SK-N-SH treated with all-trans-retinoic acid at 6 μM for 48 hours (cell line): ENCODE results near the gene SUGCT.

ENCODE experiments used
- ATAC-seq: fragments of 200-7000 bp; cut with Tn5 transposase; 3 replicates; pipeline ENCODE4 v1.9.1; 2020; ENCODE audit warnings: mild to moderate bottlenecking, moderate library complexity
- ARNTL ChIP-seq: fragments of 450-650 bp; formaldehyde crosslinking; IDR thresholded peaks from 2 replicates; pipeline ENCODE4 v1.5.0; 2020; ENCODE audit warnings: low read depth, mild to moderate bottlenecking, moderate library complexity, borderline replicate concordance
- BACH2 ChIP-seq: fragments of 250-450 bp; sonication (Bioruptor Pico); IDR thresholded peaks from 2 replicates; pipeline ENCODE4 v1.9.0; 2021; ENCODE audit warnings: mild to moderate bottlenecking, borderline replicate concordance
- CSDC2 ChIP-seq: fragments of 250-450 bp; sonication (Bioruptor Pico); IDR thresholded peaks from 2 replicates; pipeline ENCODE4 v1.5.0; 2020; ENCODE audit warnings: mild to moderate bottlenecking, moderate library complexity
- ESRRG ChIP-seq: fragments of 250-450 bp; sonication (Bioruptor Pico); IDR thresholded peaks from 2 replicates; pipeline ENCODE4 v1.6.1; 2021; ENCODE audit warnings: mild to moderate bottlenecking
- GLIS3 ChIP-seq: fragments of 250-450 bp; sonication (Bioruptor Pico); IDR thresholded peaks from 2 replicates; pipeline ENCODE4 v1.5.0; 2020; ENCODE audit warnings: mild to moderate bottlenecking, moderate library complexity
- ISL1 ChIP-seq: fragments of 250-450 bp; sonication (Bioruptor Pico); IDR thresholded peaks from 2 replicates; pipeline ENCODE4 v2.1.2; 2022; ENCODE audit warnings: mild to moderate bottlenecking, moderate library complexity
- OSR1 ChIP-seq: fragments of 250-450 bp; sonication (Bioruptor Pico); IDR thresholded peaks from 2 replicates; pipeline ENCODE4 v1.8.0; 2022; ENCODE audit warnings: moderate library complexity, mild to moderate bottlenecking, inconsistent platforms
- PATZ1 ChIP-seq: fragments of 250-450 bp; sonication (Bioruptor Pico); IDR thresholded peaks from 2 replicates; pipeline ENCODE4 v1.8.0; 2020; ENCODE audit warnings: mild to moderate bottlenecking, moderate library complexity, borderline replicate concordance
- PPARA ChIP-seq: fragments of 250-450 bp; sonication (Bioruptor Pico); IDR thresholded peaks from 2 replicates; pipeline ENCODE4 v1.5.0; 2020; ENCODE audit warnings: mild to moderate bottlenecking, borderline replicate concordance
- RARB ChIP-seq: fragments of 250-450 bp; sonication (Bioruptor Pico); IDR thresholded peaks from 2 replicates; pipeline ENCODE4 v1.8.0; 2021; ENCODE audit warnings: mild to moderate bottlenecking, moderate library complexity
- SNAI2 ChIP-seq: fragments of 250-450 bp; sonication (Bioruptor Pico); IDR thresholded peaks from 2 replicates; pipeline ENCODE4 v1.5.0; 2020; ENCODE audit warnings: mild to moderate bottlenecking, moderate library complexity
- TCF4 ChIP-seq: fragments of 250-450 bp; sonication (Bioruptor Pico); IDR thresholded peaks from 2 replicates; pipeline ENCODE4 v1.8.0; 2021; ENCODE audit warnings: mild to moderate bottlenecking, moderate library complexity, borderline replicate concordance
- TOX ChIP-seq: fragments of 250-450 bp; sonication (Bioruptor Pico); IDR thresholded peaks from 2 replicates; pipeline ENCODE4 v1.8.0; 2021; ENCODE audit warnings: mild to moderate bottlenecking, moderate library complexity, borderline replicate concordance
- ZC3H10 ChIP-seq: fragments of 250-450 bp; sonication (Bioruptor Pico); IDR thresholded peaks from 2 replicates; pipeline ENCODE4 v1.5.1; 2021; ENCODE audit warnings: mild to moderate bottlenecking, moderate library complexity
- ZFP3 ChIP-seq: fragments of 250-450 bp; sonication (Bioruptor Pico); IDR thresholded peaks from 2 replicates; pipeline ENCODE4 v1.5.0; 2020; ENCODE audit warnings: mild to moderate bottlenecking, moderate library complexity
- ZFP30 ChIP-seq: fragments of 450-650 bp; formaldehyde crosslinking; IDR thresholded peaks from 2 replicates; pipeline ENCODE4 v1.5.0; 2022; ENCODE audit warnings: mild to moderate bottlenecking, moderate library complexity
- ZNF565 ChIP-seq: fragments of 450-650 bp; formaldehyde crosslinking; conservative IDR thresholded peaks from 2 replicates; pipeline ENCODE4 v1.5.0; 2020; ENCODE audit warnings: low read depth, mild to moderate bottlenecking, moderate library complexity
- ZNF70 ChIP-seq: fragments of 450-650 bp; formaldehyde crosslinking; IDR thresholded peaks from 2 replicates; pipeline ENCODE4 v1.5.0; 2020; ENCODE audit warnings: mild to moderate bottlenecking, moderate library complexity
- ZNF8 ChIP-seq: fragments of 450-650 bp; formaldehyde crosslinking; IDR thresholded peaks from 2 replicates; pipeline ENCODE4 v1.5.0; 2020; ENCODE audit warnings: mild to moderate bottlenecking, moderate library complexity
- TF ChIP-seq, protein P1 (sequence below): fragments of 250-450 bp; sonication (Bioruptor Pico); IDR thresholded peaks from 2 replicates; pipeline ENCODE4 v1.8.0; 2021; ENCODE audit warnings: low read depth, mild to moderate bottlenecking, moderate library complexity, borderline replicate concordance
- TF ChIP-seq, protein P2 (sequence below): fragments of 250-450 bp; sonication (Bioruptor Pico); IDR thresholded peaks from 2 replicates; pipeline ENCODE4 v1.5.1; 2020; ENCODE audit warnings: low read depth, mild to moderate bottlenecking, moderate library complexity
- TF ChIP-seq, protein P3 (sequence below): fragments of 250-450 bp; sonication (Bioruptor Pico); IDR thresholded peaks from 2 replicates; pipeline ENCODE4 v1.5.1; 2021; ENCODE audit warnings: mild to moderate bottlenecking, moderate library complexity

The SUGCT gene

GRCh38 chr7:40546616-40547501 is 412.1 kb downstream of the SUGCT start:
- ATAC-seq, result no peak
- TF ChIP-seq ZFP30 (CRISPR knock-in tag) (no peak), ZFP3 (no peak), TOX (no peak), RARB (CRISPR knock-in tag) (no peak), SNAI2 (no peak), CSDC2 (CRISPR knock-in tag) (no peak), ZNF8 (CRISPR knock-in tag) (no peak), ESRRG (CRISPR knock-in tag) (no peak), ZC3H10 (CRISPR knock-in tag) (no peak)
- TF ChIP-seq, protein P1, sequence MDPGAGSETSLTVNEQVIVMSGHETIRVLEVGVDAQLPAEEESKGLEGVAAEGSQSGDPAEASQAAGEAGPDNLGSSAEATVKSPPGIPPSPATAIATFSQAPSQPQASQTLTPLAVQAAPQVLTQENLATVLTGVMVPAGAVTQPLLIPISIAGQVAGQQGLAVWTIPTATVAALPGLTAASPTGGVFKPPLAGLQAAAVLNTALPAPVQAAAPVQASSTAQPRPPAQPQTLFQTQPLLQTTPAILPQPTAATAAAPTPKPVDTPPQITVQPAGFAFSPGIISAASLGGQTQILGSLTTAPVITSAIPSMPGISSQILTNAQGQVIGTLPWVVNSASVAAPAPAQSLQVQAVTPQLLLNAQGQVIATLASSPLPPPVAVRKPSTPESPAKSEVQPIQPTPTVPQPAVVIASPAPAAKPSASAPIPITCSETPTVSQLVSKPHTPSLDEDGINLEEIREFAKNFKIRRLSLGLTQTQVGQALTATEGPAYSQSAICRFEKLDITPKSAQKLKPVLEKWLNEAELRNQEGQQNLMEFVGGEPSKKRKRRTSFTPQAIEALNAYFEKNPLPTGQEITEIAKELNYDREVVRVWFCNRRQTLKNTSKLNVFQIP (CRISPR knock-in tag), result no peak
- TF ChIP-seq, protein P2, sequence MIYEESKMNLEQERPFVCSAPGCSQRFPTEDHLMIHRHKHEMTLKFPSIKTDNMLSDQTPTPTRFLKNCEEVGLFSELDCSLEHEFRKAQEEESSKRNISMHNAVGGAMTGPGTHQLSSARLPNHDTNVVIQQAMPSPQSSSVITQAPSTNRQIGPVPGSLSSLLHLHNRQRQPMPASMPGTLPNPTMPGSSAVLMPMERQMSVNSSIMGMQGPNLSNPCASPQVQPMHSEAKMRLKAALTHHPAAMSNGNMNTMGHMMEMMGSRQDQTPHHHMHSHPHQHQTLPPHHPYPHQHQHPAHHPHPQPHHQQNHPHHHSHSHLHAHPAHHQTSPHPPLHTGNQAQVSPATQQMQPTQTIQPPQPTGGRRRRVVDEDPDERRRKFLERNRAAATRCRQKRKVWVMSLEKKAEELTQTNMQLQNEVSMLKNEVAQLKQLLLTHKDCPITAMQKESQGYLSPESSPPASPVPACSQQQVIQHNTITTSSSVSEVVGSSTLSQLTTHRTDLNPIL (CRISPR knock-in tag), result no peak

DNA sequence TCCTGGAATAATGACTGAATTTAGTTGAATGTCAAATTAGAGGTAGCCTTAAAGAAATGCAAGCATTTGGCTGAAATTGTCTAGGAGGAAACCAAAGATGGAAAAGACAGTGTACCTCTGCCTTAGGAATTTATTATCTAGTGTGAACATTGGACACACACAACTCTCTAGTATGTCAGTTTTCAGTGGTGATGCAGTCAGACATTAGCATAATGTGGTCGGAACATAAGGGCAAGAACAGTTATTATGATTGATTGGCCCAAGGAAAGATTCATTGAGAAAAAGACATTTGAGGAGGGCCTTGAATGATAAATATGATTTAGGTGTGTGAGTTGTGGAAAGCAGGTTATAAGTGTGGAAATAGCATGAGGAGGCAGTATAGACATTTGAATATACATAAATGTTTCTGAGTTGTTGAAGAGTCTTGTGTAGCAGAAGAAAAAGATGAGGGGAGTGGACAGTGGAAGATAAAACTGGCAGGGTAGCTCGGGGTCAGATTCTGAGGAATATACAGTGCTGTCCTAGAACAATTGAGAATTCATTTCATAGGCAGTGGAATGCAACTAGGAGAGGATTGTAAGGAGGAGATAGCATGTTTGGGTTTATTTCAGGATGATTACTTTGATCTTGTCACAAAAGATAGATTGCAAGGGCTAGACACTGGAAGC is 414.7 kb downstream of the SUGCT start:
- peak; percentile 54; the same call in 1 of the 2 replicates for TF ChIP-seq ZNF70 (CRISPR knock-in tag)
- TF ChIP-seq, protein P3, sequence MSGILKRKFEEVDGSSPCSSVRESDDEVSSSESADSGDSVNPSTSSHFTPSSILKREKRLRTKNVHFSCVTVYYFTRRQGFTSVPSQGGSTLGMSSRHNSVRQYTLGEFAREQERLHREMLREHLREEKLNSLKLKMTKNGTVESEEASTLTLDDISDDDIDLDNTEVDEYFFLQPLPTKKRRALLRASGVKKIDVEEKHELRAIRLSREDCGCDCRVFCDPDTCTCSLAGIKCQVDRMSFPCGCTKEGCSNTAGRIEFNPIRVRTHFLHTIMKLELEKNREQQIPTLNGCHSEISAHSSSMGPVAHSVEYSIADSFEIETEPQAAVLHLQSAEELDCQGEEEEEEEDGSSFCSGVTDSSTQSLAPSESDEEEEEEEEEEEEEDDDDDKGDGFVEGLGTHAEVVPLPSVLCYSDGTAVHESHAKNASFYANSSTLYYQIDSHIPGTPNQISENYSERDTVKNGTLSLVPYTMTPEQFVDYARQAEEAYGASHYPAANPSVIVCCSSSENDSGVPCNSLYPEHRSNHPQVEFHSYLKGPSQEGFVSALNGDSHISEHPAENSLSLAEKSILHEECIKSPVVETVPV (CRISPR knock-in tag), result no peak
- ATAC-seq, result no peak

DNA sequence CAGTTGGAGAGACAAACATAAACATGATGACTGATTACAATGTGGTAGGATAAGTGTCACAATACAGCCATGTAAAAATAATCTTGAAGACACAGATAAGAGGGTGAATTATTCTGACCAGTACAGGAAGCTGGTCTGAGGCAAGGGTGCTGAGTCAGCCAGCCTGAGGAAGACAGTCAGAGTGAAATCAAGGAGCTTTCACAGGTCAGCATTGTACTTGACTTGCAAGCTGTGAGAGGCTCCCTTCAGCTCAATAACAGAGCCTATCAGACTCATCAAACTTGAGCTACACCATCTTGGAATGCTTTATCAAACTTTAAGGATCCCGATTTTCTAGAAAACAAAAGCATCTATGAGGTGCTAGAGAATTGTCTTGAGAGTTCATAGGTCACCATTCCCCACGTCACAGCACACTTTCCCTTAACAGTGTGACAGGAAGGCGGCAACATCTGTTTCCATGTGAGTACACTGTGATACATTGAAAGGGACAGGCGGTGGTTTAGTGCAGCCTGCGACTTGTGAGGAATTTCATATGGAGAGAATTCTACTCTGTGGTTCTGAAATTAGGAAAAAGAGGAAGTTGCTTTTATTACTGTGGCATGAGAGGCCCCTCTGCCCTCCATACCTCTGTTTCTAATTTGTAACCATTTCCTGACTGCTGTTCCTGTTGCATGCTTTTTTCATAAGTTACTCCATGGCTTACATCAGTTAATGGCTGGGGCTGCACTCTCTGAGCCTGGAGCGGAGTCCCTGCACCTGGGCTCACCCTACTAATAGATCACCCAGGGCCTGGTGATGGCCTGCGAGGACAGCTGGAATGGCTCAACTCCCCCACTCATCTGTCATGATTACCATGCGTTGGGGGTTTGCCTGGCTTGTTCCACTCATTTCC is 417.1 kb downstream of the SUGCT start:
- ATAC-seq, result peak; percentile 83
- no peak for TF ChIP-seq GLIS3 (CRISPR knock-in tag)
- TF ChIP-seq, protein P1 (CRISPR knock-in tag), result no peak
- no peak for TF ChIP-seq CSDC2 (CRISPR knock-in tag)
- TF ChIP-seq, protein P2 (CRISPR knock-in tag), result no peak
- no peak for TF ChIP-seq ZFP3
- peak; percentile 56; the same call in 1 of the 2 replicates for TF ChIP-seq ZNF8 (CRISPR knock-in tag)
- TF ChIP-seq BACH2 (CRISPR knock-in tag), result no peak
- peak; percentile 48 for TF ChIP-seq TOX
- no peak for TF ChIP-seq ZFP30 (CRISPR knock-in tag)
- TF ChIP-seq ZNF70 (CRISPR knock-in tag), result peak; percentile 52
- TF ChIP-seq PATZ1, result no peak
- TF ChIP-seq ZNF565, result 0 out of 2 replicates have a peak, but pooled peaks have one; percentile 40
- TF ChIP-seq, protein P3 (CRISPR knock-in tag), result no peak; the same call in 1 of the 2 replicates
- TF ChIP-seq RARB (CRISPR knock-in tag), result no peak; the same call in 1 of the 2 replicates
- no peak for TF ChIP-seq ESRRG (CRISPR knock-in tag)
- 0 out of 2 replicates have a peak, but pooled peaks have one; percentile 66 for TF ChIP-seq PPARA (CRISPR knock-in tag)
- TF ChIP-seq SNAI2, result peak; percentile 49; the same call in 1 of the 2 replicates
- peak; percentile 92 for TF ChIP-seq OSR1 (CRISPR knock-in tag)
- no peak for TF ChIP-seq TCF4
- no peak for TF ChIP-seq ISL1 (CRISPR knock-in tag)
- TF ChIP-seq ARNTL (CRISPR knock-in tag), result no peak
- TF ChIP-seq ZC3H10 (CRISPR knock-in tag), result no peak
